GM18508 (cell line): Measurements from ENCODE around the gene SURF6.
"Not testable (repeated sequence)": the region's sequence is repeated elsewhere in the genome, so short reads cannot be mapped to it uniquely, and the experiment has no call there.

Experiments used
- ATAC-seq: cut with Tn5 transposase; IDR thresholded peaks from one replicate; pipeline ENCODE4 v1.9.1; 2021; ENCODE audit warnings: moderate number of reproducible peaks; ENCODE audit not compliant: insufficient read depth, unreplicated experiment

The SURF6 gene

GRCh38 chr9:133348718-133349573 is 13.0 kb upstream of the SURF6 start:
- no peak for ATAC-seq

- ATAC-seq = peak; percentile 70
These were observed 12.2 kb upstream of the SURF6 start, which contains the start of the genes MED22 and RPL7A for GRCh38 chr9:133347985-133348717. TSS of gene MED22 (minus strand) at chr9:133348131. CDS start at chr9:133346662, 1,469 bp downstream. TSS of gene RPL7A (plus strand) at chr9:133348218. CDS start at chr9:133348244, 26 bp downstream.

- no peak for ATAC-seq
These were observed 11.6 kb upstream of the SURF6 start for GRCh38 chr9:133347515-133347984.

- ATAC-seq = no peak
These were observed 10.2 kb upstream of the SURF6 start for GRCh38 chr9:133346021-133346785.

- ATAC-seq = no peak
These were observed 9.6 kb upstream of the SURF6 start for GRCh38 chr9:133345596-133345995.

- no peak for ATAC-seq
These were observed 9.0 kb upstream of the SURF6 start for GRCh38 chr9:133344979-133345378.

GRCh38 chr9:133344071-133344470 is 8.1 kb upstream of the SURF6 start:
- ATAC-seq = no peak

GRCh38 chr9:133342570-133342969 is 6.6 kb upstream of the SURF6 start:
- no peak for ATAC-seq

GRCh38 chr9:133342069-133342406 is 6.0 kb upstream of the SURF6 start:
- no peak for ATAC-seq

GRCh38 chr9:133341369-133342068 is 5.5 kb upstream of the SURF6 start:
- ATAC-seq = no peak

GRCh38 chr9:133340916-133341315 is 4.9 kb upstream of the SURF6 start:
- no peak for ATAC-seq

- ATAC-seq = no peak
These were observed 4.3 kb upstream of the SURF6 start for GRCh38 chr9:133340256-133340655.

GRCh38 chr9:133339641-133340040 is 3.7 kb upstream of the SURF6 start:
- ATAC-seq = no peak

- ATAC-seq = not testable (repeated sequence)
These were observed 1.1 kb downstream of the SURF6 start for GRCh38 chr9:133334888-133335287.

- no peak for ATAC-seq
These were observed 1.8 kb downstream of the SURF6 start for GRCh38 chr9:133334161-133334560.

- no peak for ATAC-seq
These were observed 2.4 kb downstream of the SURF6 start for GRCh38 chr9:133333566-133333965.

- ATAC-seq = no peak
These were observed 3.0 kb downstream of the SURF6 start for GRCh38 chr9:133333011-133333410.

GRCh38 chr9:133332381-133332730 is 3.6 kb downstream of the SURF6 start:
- ATAC-seq = no peak

GRCh38 chr9:133331641-133332380 is 4.2 kb downstream of the SURF6 start:
- ATAC-seq = no peak
